SH-SY5Y (cell line): ENCODE measurements around the gene PID1.

Experiments
- GATA2 ChIP-seq: IDR thresholded peaks from 2 replicates; pipeline ENCODE4 v1.6.1; 2011; ENCODE audit warnings: mild to moderate bottlenecking, low read depth, low read length
- GATA3 ChIP-seq: IDR thresholded peaks from 2 replicates; pipeline ENCODE4 v1.6.1; 2011; ENCODE audit warnings: low read depth, mild to moderate bottlenecking, low read length, moderate library complexity

DNA sequence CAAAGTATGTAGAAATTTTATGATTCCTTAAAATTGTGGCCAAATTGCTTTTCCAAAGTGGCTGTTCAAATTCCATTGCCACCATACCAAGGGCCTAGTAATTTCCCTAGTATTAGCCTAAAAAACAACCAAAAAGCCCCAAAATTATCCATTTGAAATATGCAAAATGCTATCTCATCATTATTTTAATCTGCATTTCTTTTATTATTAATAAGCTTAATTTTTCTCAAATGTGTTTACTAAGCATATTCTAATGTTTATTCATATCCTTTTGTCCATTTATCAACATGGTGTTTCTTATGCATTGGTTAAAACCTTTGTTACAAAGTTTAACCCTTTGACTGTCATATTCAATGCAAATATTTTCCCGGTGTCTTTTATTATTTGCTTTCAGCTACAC is 48.0 kb downstream of the PID1 start:
- no peak for TF ChIP-seq GATA2
- no peak for TF ChIP-seq GATA3
